IPS-11a (cell line): ENCODE measurements around the gene COL20A1.

Source experiments
- H3K4me3 ChIP-seq: one replicate; pipeline ENCODE4 v1.5.1; 2013; ENCODE audit warnings: low read depth, low read length, control low read depth

Gene COL20A1

GRCh38 chr20:63359937-63360849, 67.2 kb downstream of the COL20A1 start:
- H3K4me3 ChIP-seq = peak overlapping the region; percentile 35

GRCh38 chr20:63360850-63361518, 68.0 kb downstream of the COL20A1 start, which contains the start of gene CHRNA4:
Gene CHRNA4, minus strand, starts transcription at chr20:63361349. Its CDS starts 184 bp downstream, at chr20:63361165.
- H3K4me3 ChIP-seq = peak within 1 kb of the TSS; percentile 35

- H3K4me3 ChIP-seq = no peak overlapping the region
Observed at GRCh38 chr20:63361519-63362435, 68.8 kb downstream of the COL20A1 start.

- no peak overlapping the region for H3K4me3 ChIP-seq
Observed at GRCh38 chr20:63362436-63363009, 69.5 kb downstream of the COL20A1 start.

- no peak overlapping the region for H3K4me3 ChIP-seq
Observed at GRCh38 chr20:63363013-63363957, 70.3 kb downstream of the COL20A1 start.

GRCh38 chr20:63363981-63364561, 71.1 kb downstream of the COL20A1 start:
- no peak overlapping the region for H3K4me3 ChIP-seq

GRCh38 chr20:63364801-63365585, 72.0 kb downstream of the COL20A1 start:
- no peak overlapping the region for H3K4me3 ChIP-seq

- no peak overlapping the region for H3K4me3 ChIP-seq
Observed at GRCh38 chr20:63365601-63366389, 72.8 kb downstream of the COL20A1 start.

GRCh38 chr20:63366390-63367365, 73.7 kb downstream of the COL20A1 start:
- H3K4me3 ChIP-seq = no peak overlapping the region

GRCh38 chr20:63367446-63368055, 74.6 kb downstream of the COL20A1 start:
- no peak overlapping the region for H3K4me3 ChIP-seq

GRCh38 chr20:63368151-63368550, 75.2 kb downstream of the COL20A1 start:
- H3K4me3 ChIP-seq = no peak overlapping the region

GRCh38 chr20:63369024-63369530, 76.1 kb downstream of the COL20A1 start:
- no peak overlapping the region for H3K4me3 ChIP-seq

GRCh38 chr20:63369724-63370617, 77.0 kb downstream of the COL20A1 start:
- no peak overlapping the region for H3K4me3 ChIP-seq

- H3K4me3 ChIP-seq = no peak overlapping the region
Observed at GRCh38 chr20:63370618-63371187, 77.7 kb downstream of the COL20A1 start.
